GM19463 (cell line): ENCODE results near the gene NRG3.

Source experiments
- ATAC-seq: cut with Tn5 transposase; IDR thresholded peaks from one replicate; pipeline ENCODE4 v1.9.1; 2021; ENCODE audit warnings: mild to moderate bottlenecking, moderate library complexity; ENCODE audit not compliant: unreplicated experiment

The NRG3 gene

GRCh38 chr10:82206831-82207230 lies 331.8 kb downstream of the NRG3 start:
- ATAC-seq: no peak

- no peak for ATAC-seq
Observed at GRCh38 chr10:82208726-82209125, 333.7 kb downstream of the NRG3 start.

- no peak for ATAC-seq
Observed at GRCh38 chr10:82210331-82210730, 335.3 kb downstream of the NRG3 start.

- no peak for ATAC-seq
Observed at GRCh38 chr10:82211346-82211745, 336.4 kb downstream of the NRG3 start.

GRCh38 chr10:82212753-82213152 lies 337.8 kb downstream of the NRG3 start:
- ATAC-seq: no peak

- ATAC-seq: no peak
Observed at GRCh38 chr10:82213784-82214183, 338.8 kb downstream of the NRG3 start.

- no peak for ATAC-seq
Observed at GRCh38 chr10:82221056-82221455, 346.1 kb downstream of the NRG3 start.

- ATAC-seq: no peak
Observed at GRCh38 chr10:82221601-82222149, 346.7 kb downstream of the NRG3 start.

- ATAC-seq: no peak
Observed at GRCh38 chr10:82228701-82229100, 353.7 kb downstream of the NRG3 start.

- ATAC-seq: no peak
Observed at GRCh38 chr10:82234173-82234572, 359.2 kb downstream of the NRG3 start.

- no peak for ATAC-seq
Observed at GRCh38 chr10:82236084-82236731, 361.2 kb downstream of the NRG3 start.

- no peak for ATAC-seq
Observed at GRCh38 chr10:82238291-82238690, 363.3 kb downstream of the NRG3 start.

GRCh38 chr10:82240408-82240807 lies 365.4 kb downstream of the NRG3 start:
- no peak for ATAC-seq

- ATAC-seq: no peak
Observed at GRCh38 chr10:82242778-82243177, 367.8 kb downstream of the NRG3 start.

GRCh38 chr10:82245157-82245556 lies 370.2 kb downstream of the NRG3 start:
- ATAC-seq: no peak

- no peak for ATAC-seq
Observed at GRCh38 chr10:82245906-82246560, 371.0 kb downstream of the NRG3 start.

- ATAC-seq: no peak
Observed at GRCh38 chr10:82249141-82249540, 374.1 kb downstream of the NRG3 start.

GRCh38 chr10:82251222-82251906 lies 376.4 kb downstream of the NRG3 start:
- ATAC-seq: no peak

GRCh38 chr10:82252081-82252480 lies 377.1 kb downstream of the NRG3 start:
- no peak for ATAC-seq

- no peak for ATAC-seq
Observed at GRCh38 chr10:82254237-82254636, 379.2 kb downstream of the NRG3 start.

GRCh38 chr10:82256275-82256674 lies 381.3 kb downstream of the NRG3 start:
- ATAC-seq: no peak

- no peak for ATAC-seq
Observed at GRCh38 chr10:82266438-82266837, 391.4 kb downstream of the NRG3 start.
